ENCODE results near the gene BEND6. TPM values are rescaled to one million over a fixed set of nuclear protein-coding genes. Genes with fewer than 3 reads are reported as not detected.

The BEND6 gene
- total RNA-seq, 1 donor from 2014 or later: 1.2 TPM

- H3K27ac Mint-ChIP-seq (ENCODE audit: unreplicated experiment): no peak overlapping the region
These were observed 10.2 kb downstream of the BEND6 start for GRCh38 chr6:56965126-56965525.

GRCh38 chr6:56970849-56971248 is 15.9 kb downstream of the BEND6 start:
- no peak overlapping the region for H3K4me3 Mint-ChIP-seq (ENCODE audit: unreplicated experiment)
- DNase-seq: no peak
- H3K4me1 Mint-ChIP-seq (ENCODE audit: low read depth, unreplicated experiment): no peaks in the 10 kb centered on the region
- no peak for TF ChIP-seq CTCF (IDR thresholded peaks at IDR 0.05; ENCODE audit: partially characterized antibody, unreplicated experiment)
- H3K27me3 Mint-ChIP-seq (ENCODE audit: unreplicated experiment): no peaks in the 10 kb centered on the region
- H3K36me3 Mint-ChIP-seq (ENCODE audit: unreplicated experiment): no peaks in the 10 kb centered on the region
- no peak overlapping the region for H3K27ac Mint-ChIP-seq (ENCODE audit: unreplicated experiment)
- H3K9me3 Mint-ChIP-seq (ENCODE audit: unreplicated experiment): no peaks in the 10 kb centered on the region

More at GRCh38 chr6:56965126-56965525, 10.2 kb downstream of the BEND6 start:
- no peaks in the 10 kb centered on the region for H3K36me3 Mint-ChIP-seq (ENCODE audit: unreplicated experiment)
- no peaks in the 10 kb centered on the region for H3K27me3 Mint-ChIP-seq (ENCODE audit: unreplicated experiment)
- TF ChIP-seq CTCF (IDR thresholded peaks at IDR 0.05; ENCODE audit: partially characterized antibody, unreplicated experiment): no peak
- no peaks in the 10 kb centered on the region for H3K4me1 Mint-ChIP-seq (ENCODE audit: low read depth, unreplicated experiment)
- H3K9me3 Mint-ChIP-seq (ENCODE audit: unreplicated experiment): no peaks in the 10 kb centered on the region
- H3K4me3 Mint-ChIP-seq (ENCODE audit: unreplicated experiment): no peak overlapping the region
- no peak for DNase-seq

GRCh38 chr6:56977192-56977591 is 22.3 kb downstream of the BEND6 start:
- no peaks in the 10 kb centered on the region for H3K4me1 Mint-ChIP-seq (ENCODE audit: low read depth, unreplicated experiment)
- no peak overlapping the region for H3K27ac Mint-ChIP-seq (ENCODE audit: unreplicated experiment)
- peaks cover 2% of the 10 kb centered on the region for H3K9me3 Mint-ChIP-seq (ENCODE audit: unreplicated experiment)
- H3K4me3 Mint-ChIP-seq (ENCODE audit: unreplicated experiment): no peak overlapping the region
- H3K36me3 Mint-ChIP-seq (ENCODE audit: unreplicated experiment): peaks cover 5% of the 10 kb centered on the region
- H3K27me3 Mint-ChIP-seq (ENCODE audit: unreplicated experiment): no peaks in the 10 kb centered on the region
- no peak for TF ChIP-seq CTCF (IDR thresholded peaks at IDR 0.05; ENCODE audit: partially characterized antibody, unreplicated experiment)
- DNase-seq: no peak

GRCh38 chr6:56978530-56978929 is 23.6 kb downstream of the BEND6 start:
- TF ChIP-seq CTCF (IDR thresholded peaks at IDR 0.05; ENCODE audit: partially characterized antibody, unreplicated experiment): no peak
- DNase-seq: no peak
- Mint-ChIP-seq H3K36me3 (ENCODE audit: unreplicated experiment) (peaks cover 5% of the 10 kb centered on the region), H3K27me3 (ENCODE audit: unreplicated experiment) (no peaks in the 10 kb centered on the region), H3K4me1 (ENCODE audit: low read depth, unreplicated experiment) (no peaks in the 10 kb centered on the region), H3K27ac (ENCODE audit: unreplicated experiment) (no peak overlapping the region), H3K4me3 (ENCODE audit: unreplicated experiment) (no peak overlapping the region), H3K9me3 (ENCODE audit: unreplicated experiment) (peaks cover 2% of the 10 kb centered on the region)

DNA sequence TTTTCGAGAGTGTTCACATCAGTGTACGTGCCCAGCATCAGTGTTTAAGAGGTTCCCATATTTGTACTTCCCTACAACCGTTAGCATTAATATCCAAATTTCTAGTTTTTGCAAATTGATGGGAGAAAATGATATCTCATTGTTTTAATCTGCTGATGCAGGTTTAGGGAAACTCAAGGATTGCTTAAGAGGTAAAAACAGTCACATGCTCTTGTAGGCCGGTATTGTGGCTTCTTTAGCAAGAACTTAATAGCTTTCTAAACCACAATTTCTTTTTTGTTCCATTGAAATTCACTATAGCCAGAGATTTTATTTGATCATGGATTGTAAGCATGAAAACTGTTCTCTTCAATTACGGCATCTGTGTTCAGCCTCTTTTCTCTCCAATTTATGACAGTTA is 29.5 kb downstream of the BEND6 start:
- H3K27me3 Mint-ChIP-seq (ENCODE audit: unreplicated experiment): no peaks in the 10 kb centered on the region
- no peaks in the 10 kb centered on the region for H3K4me1 Mint-ChIP-seq (ENCODE audit: low read depth, unreplicated experiment)
- no peak overlapping the region for H3K4me3 Mint-ChIP-seq (ENCODE audit: unreplicated experiment)
- no peak for TF ChIP-seq CTCF (IDR thresholded peaks at IDR 0.05; ENCODE audit: partially characterized antibody, unreplicated experiment)
- no peaks in the 10 kb centered on the region for H3K9me3 Mint-ChIP-seq (ENCODE audit: unreplicated experiment)
- no peaks in the 10 kb centered on the region for H3K36me3 Mint-ChIP-seq (ENCODE audit: unreplicated experiment)
- no peak overlapping the region for H3K27ac Mint-ChIP-seq (ENCODE audit: unreplicated experiment)
- no peak for DNase-seq
